GM19438 (cell line): ENCODE results near the gene NSF.
"Not testable (repeated sequence)": the region's sequence is repeated elsewhere in the genome, so short reads cannot be mapped to it uniquely, and the experiment has no call there.

Experiments used
- ATAC-seq: cut with Tn5 transposase; IDR thresholded peaks from one replicate; pipeline ENCODE4 v1.9.1; 2021; ENCODE audit warnings: low read depth; ENCODE audit not compliant: unreplicated experiment

NSF gene

GRCh38 chr17:46745376-46745775 is 154.9 kb downstream of the NSF start:
- no peak for ATAC-seq

GRCh38 chr17:46751425-46751824 is 161.0 kb downstream of the NSF start:
- ATAC-seq, result no peak

- ATAC-seq, result no peak
These were observed 163.3 kb downstream of the NSF start for GRCh38 chr17:46753776-46754175.

GRCh38 chr17:46756081-46756735 is 165.7 kb downstream of the NSF start:
- no peak for ATAC-seq

- ATAC-seq, result no peak
These were observed 166.4 kb downstream of the NSF start for GRCh38 chr17:46756861-46757260.

GRCh38 chr17:46757588-46757987 is 167.1 kb downstream of the NSF start:
- ATAC-seq, result not testable (repeated sequence)

GRCh38 chr17:46758614-46759013 is 168.1 kb downstream of the NSF start:
- no peak for ATAC-seq

- ATAC-seq, result no peak
These were observed 168.7 kb downstream of the NSF start for GRCh38 chr17:46759141-46759540.

- ATAC-seq, result no peak
These were observed 172.9 kb downstream of the NSF start for GRCh38 chr17:46763416-46763815.

- ATAC-seq, result no peak
These were observed 173.7 kb downstream of the NSF start for GRCh38 chr17:46764000-46764708.

- no peak for ATAC-seq
These were observed 174.4 kb downstream of the NSF start for GRCh38 chr17:46764709-46765401.

- no peak for ATAC-seq
These were observed 175.0 kb downstream of the NSF start for GRCh38 chr17:46765453-46765852.

- no peak for ATAC-seq
These were observed 176.3 kb downstream of the NSF start for GRCh38 chr17:46766493-46767491.

GRCh38 chr17:46768540-46768870 is 178.0 kb downstream of the NSF start:
- no peak for ATAC-seq

- not testable (repeated sequence) for ATAC-seq
These were observed 178.4 kb downstream of the NSF start for GRCh38 chr17:46768896-46769295.

- no peak for ATAC-seq
These were observed 179.3 kb downstream of the NSF start for GRCh38 chr17:46769531-46770438.

GRCh38 chr17:46770439-46770817 is 180.0 kb downstream of the NSF start:
- no peak for ATAC-seq

GRCh38 chr17:46770818-46771560 is 180.5 kb downstream of the NSF start:
- ATAC-seq, result no peak
